LoVo (cell line): ENCODE data around the gene NEU1.
"Not testable (repeated sequence)": the region's sequence is repeated elsewhere in the genome, so short reads cannot be mapped to it uniquely, and the experiment has no call there.

ENCODE experiments used
- DNase-seq: peaks from one replicate; pipeline ENCODE4 v3.0.0-alpha.2; 2016; ENCODE audit warnings: low spot score

NEU1 gene

GRCh38 chr6:31817929-31818511, 44.6 kb downstream of the NEU1 start:
- DNase-seq = not testable (repeated sequence)

GRCh38 chr6:31817133-31817928, 45.3 kb downstream of the NEU1 start:
- DNase-seq = not testable (repeated sequence)

GRCh38 chr6:31815025-31815838, 47.4 kb downstream of the NEU1 start, which contains the start of the genes HSPA1A and HSPA1L:
HSPA1A (plus strand) TSS chr6:31815543; CDS start chr6:31815757, 214 bp downstream.
HSPA1L (minus strand) TSS chr6:31815283; CDS start chr6:31811972, 3,311 bp downstream.
- no peak for DNase-seq

- DNase-seq = peak; percentile 83
Measured at GRCh38 chr6:31814677-31815024, 48.0 kb downstream of the NEU1 start.

- DNase-seq = no peak
Measured at GRCh38 chr6:31813465-31813849, 49.2 kb downstream of the NEU1 start.

GRCh38 chr6:31811645-31812044, 51.0 kb downstream of the NEU1 start:
- DNase-seq = no peak

GRCh38 chr6:31808599-31808998, 54.0 kb downstream of the NEU1 start:
- not testable (repeated sequence) for DNase-seq
